Progenitor cell of endocrine pancreas (in vitro differentiated cells): ENCODE data around the gene GPR152. TPM values are rescaled to one million over a fixed set of nuclear protein-coding genes. Genes with fewer than 3 reads are reported as not detected.

Experiments
- DNase-seq: peaks from one replicate; pipeline ENCODE4 v3.0.0; 2021; ENCODE audit warnings: low spot score; ENCODE audit not compliant: unreplicated experiment
- H3K27ac Mint-ChIP-seq: 2 replicates; pipeline ENCODE4 v1.8.0; 2021; ENCODE audit warnings: mild to moderate bottlenecking, moderate library complexity, mixed read lengths
- H3K27me3 Mint-ChIP-seq: 2 replicates; pipeline ENCODE4 v1.8.0; 2021; ENCODE audit warnings: mixed read lengths
- H3K36me3 Mint-ChIP-seq: 2 replicates; pipeline ENCODE4 v1.8.0; 2022; ENCODE audit warnings: mixed read lengths; ENCODE audit not compliant: insufficient read depth
- H3K4me1 Mint-ChIP-seq: 2 replicates; pipeline ENCODE4 v1.8.0; 2021; ENCODE audit warnings: low read depth, mixed read lengths
- H3K4me3 Mint-ChIP-seq: 2 replicates; pipeline ENCODE4 v1.8.0; 2021; ENCODE audit warnings: low read depth, mild to moderate bottlenecking, moderate library complexity, mixed read lengths
- H3K9me3 Mint-ChIP-seq: 2 replicates; pipeline ENCODE4 v1.8.0; 2021; ENCODE audit warnings: low read depth, mixed read lengths
- total RNA-seq: library from RNA; stranded (reverse); gene quantifications from 2 replicates; pipeline ENCODE4 v1.2.1, GENCODE V29; 2021
- TF ChIP-seq, protein P1 (sequence below): fragments of 200-600 bp; sonication (generic); IDR thresholded peaks from one replicate; pipeline ENCODE4 v1.5.0; 2021; ENCODE audit warnings: antibody characterized with exemption, mild to moderate bottlenecking; ENCODE audit not compliant: unreplicated experiment

GPR152 gene
- total RNA-seq, 1 donor from 2014 or later, result not detected

DNA sequence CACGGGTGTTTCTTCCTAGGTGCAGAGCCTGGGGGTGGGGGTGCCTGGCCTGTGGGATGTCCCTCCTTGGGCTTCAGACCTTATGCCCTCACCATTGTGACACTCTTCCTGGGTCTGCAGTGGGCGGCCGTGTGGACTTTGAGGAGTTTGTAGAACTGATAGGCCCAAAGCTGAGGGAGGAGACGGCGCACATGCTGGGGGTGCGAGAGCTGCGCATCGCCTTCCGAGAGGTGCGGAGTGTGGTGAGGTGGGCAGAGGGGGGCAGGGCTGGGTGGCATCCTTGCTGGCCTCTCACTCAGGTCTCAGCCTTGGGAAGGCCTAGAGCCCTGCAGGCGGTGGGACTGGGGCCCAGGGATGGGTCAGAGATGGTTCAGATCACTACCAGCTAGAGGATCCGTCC is 4.9 kb upstream of the GPR152 start:
- no peak for DNase-seq
- Mint-ChIP-seq H3K27me3 (peaks cover 4% of the 10 kb centered on the region), H3K9me3 (no peaks in the 10 kb centered on the region), H3K4me3 (no peak overlapping the region), H3K36me3 (no peaks in the 10 kb centered on the region), H3K4me1 (no peaks in the 10 kb centered on the region), H3K27ac (peak overlapping the region; percentile 52)
- TF ChIP-seq, protein P1, sequence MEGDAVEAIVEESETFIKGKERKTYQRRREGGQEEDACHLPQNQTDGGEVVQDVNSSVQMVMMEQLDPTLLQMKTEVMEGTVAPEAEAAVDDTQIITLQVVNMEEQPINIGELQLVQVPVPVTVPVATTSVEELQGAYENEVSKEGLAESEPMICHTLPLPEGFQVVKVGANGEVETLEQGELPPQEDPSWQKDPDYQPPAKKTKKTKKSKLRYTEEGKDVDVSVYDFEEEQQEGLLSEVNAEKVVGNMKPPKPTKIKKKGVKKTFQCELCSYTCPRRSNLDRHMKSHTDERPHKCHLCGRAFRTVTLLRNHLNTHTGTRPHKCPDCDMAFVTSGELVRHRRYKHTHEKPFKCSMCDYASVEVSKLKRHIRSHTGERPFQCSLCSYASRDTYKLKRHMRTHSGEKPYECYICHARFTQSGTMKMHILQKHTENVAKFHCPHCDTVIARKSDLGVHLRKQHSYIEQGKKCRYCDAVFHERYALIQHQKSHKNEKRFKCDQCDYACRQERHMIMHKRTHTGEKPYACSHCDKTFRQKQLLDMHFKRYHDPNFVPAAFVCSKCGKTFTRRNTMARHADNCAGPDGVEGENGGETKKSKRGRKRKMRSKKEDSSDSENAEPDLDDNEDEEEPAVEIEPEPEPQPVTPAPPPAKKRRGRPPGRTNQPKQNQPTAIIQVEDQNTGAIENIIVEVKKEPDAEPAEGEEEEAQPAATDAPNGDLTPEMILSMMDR, result no peak

DNA sequence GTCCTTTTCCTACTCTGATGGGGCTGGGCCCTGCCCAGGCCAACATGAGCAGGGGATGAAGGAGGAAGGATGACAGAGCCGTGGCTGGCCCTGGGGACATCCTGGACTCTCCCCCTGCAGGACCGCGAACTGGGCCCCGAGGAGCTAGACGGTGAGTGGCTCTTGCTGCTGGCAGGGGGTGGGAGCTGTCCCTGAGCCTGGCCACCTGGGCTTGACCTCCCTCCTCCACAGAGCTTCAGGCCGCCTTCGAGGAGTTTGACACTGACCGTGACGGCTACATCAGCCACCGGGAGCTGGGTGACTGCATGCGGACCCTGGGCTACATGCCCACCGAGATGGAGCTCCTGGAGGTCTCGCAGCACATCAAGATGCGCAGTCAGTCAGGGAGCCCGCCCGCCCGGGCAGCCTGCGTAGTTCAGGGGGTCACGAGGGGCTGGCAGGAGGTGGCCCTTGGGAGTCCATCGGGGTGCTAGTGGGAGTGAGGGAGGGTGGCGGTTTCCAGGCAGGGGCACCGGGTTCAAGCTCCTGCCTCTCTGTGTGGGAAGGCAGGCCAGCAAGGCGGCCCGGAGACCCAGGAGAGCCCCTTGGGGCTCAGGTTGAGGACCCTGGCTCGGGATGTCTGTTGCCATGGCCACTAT is 3.7 kb upstream of the GPR152 start:
- H3K27me3 Mint-ChIP-seq, result peaks cover 4% of the 10 kb centered on the region
- DNase-seq, result no peak
- H3K4me3 Mint-ChIP-seq, result no peak overlapping the region
- TF ChIP-seq, protein P1, result no peak
- no peaks in the 10 kb centered on the region for H3K9me3 Mint-ChIP-seq
- H3K4me1 Mint-ChIP-seq, result no peaks in the 10 kb centered on the region
- H3K36me3 Mint-ChIP-seq, result no peaks in the 10 kb centered on the region
- H3K27ac Mint-ChIP-seq, result no peak overlapping the region

DNA sequence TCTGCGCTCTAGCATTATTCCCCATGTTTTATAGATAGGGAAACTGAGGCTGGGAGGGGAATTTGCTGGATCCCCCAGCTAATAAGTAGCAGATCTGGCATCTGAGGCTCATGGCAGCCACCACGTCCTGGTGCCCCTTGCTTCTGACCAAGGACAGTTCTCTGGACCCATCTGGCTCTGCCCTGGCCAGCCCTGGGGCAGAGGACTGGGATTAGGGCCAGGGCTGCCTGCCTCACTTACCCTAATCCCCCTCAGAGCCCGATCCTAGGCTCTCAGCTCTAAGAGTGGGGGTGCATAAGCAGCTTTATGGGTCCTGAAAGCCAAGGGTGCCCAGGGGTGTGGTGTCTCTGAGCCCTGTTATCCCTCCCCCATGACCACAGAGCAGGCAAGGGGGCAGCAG is 2.5 kb upstream of the GPR152 start, which contains the start of gene CABP4:
Gene CABP4 (plus strand): TSS at position 301 of the 400 bp plus-strand sequence. CDS start 70 bp downstream, at position 371.
- H3K9me3 Mint-ChIP-seq, result no peaks in the 10 kb centered on the region
- no peak within 1 kb of the TSS for H3K4me3 Mint-ChIP-seq
- H3K27ac Mint-ChIP-seq, result no peak within 1 kb of the TSS
- no peaks in the 10 kb centered on the region for H3K36me3 Mint-ChIP-seq
- DNase-seq, result no peak
- peaks cover 4% of the 10 kb centered on the region for H3K27me3 Mint-ChIP-seq
- H3K4me1 Mint-ChIP-seq, result no peaks in the 10 kb centered on the region
- TF ChIP-seq, protein P1, result no peak

DNA sequence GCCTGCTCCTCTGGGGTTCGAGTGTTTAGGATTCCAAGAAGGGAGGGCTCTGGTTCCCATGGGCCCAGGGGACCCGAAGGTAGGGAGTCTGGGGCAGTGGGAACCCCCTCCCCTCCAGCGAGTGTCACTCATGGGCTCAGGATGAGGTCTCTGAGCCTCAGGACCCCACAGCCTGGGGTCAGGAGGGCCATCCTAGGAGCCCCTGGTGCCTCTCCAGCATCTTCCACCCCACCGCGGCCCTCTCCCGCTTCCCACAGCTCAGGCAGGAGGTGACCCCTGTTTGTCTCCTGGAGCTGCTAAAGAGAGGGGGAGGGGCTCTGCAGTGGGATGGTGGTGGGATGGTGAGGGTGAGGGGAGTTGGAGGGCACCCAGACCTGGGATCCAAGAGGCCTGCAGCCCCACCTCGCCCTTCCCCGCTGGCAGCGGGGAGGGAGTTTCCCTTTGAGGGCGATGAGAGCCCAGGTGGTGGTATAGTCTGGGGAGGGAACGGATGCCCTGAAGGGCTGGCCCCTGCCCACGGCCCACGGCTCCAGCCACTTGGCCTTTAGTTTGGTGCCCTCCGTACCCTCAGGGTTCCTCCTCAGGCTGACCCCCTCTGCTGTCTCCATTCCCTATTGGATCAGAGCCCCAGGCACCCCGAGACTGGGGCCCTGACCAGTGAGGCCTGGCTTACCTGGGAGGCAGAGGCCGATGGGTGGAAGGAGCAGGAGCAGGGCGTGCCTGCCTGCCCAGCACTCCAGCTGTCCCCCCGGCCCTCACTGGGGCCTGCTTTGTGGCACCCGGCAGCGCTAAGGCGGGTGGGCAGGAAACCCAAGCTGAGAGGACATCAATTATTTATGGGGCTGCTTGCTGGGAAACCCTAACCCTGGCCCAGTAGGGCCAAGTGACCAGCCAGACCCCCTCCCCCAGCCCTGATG is 1.5 kb upstream of the GPR152 start:
- no peak overlapping the region for H3K27ac Mint-ChIP-seq
- DNase-seq, result no peak
- H3K36me3 Mint-ChIP-seq, result no peaks in the 10 kb centered on the region
- H3K4me1 Mint-ChIP-seq, result no peaks in the 10 kb centered on the region
- H3K27me3 Mint-ChIP-seq, result peaks cover 7% of the 10 kb centered on the region
- no peaks in the 10 kb centered on the region for H3K9me3 Mint-ChIP-seq
- TF ChIP-seq, protein P1, result no peak
- H3K4me3 Mint-ChIP-seq, result no peak overlapping the region

DNA sequence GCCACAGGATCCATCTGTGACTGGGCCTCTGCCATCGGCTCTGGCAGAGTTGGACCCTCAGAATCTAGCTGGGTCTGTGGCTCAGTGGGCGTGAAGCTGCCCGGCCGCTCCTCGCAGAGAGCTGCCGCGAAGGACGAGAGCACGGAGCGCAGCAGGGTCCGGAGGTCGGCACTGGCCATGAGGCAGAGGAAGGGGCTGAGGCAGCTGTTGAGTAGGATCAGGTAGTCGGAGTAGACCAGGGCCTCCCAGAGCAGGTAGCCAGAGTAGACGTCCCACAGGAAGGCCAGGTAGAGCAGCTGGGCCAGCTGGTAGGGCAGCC is 912 bp downstream of the GPR152 start:
- H3K4me1 Mint-ChIP-seq, result no peaks in the 10 kb centered on the region
- no peak overlapping the region for H3K4me3 Mint-ChIP-seq
- H3K36me3 Mint-ChIP-seq, result no peaks in the 10 kb centered on the region
- TF ChIP-seq, protein P1, result no peak
- no peak for DNase-seq
- no peaks in the 10 kb centered on the region for H3K9me3 Mint-ChIP-seq
- H3K27ac Mint-ChIP-seq, result peak overlapping the region; percentile 64
- peaks cover 4% of the 10 kb centered on the region for H3K27me3 Mint-ChIP-seq
